ENCODE measurements around the gene COQ9.

- no peak for TF ChIP-seq POLR2A (IDR thresholded peaks at IDR 0.05)
- TF ChIP-seq CTCF (IDR thresholded peaks at IDR 0.05) = no peak
- no peak for TF ChIP-seq EP300 (IDR thresholded peaks at IDR 0.05)
These were observed 60.8 kb downstream of the COQ9 start for GRCh38 chr16:57508035-57508425.

Measured in tibial nerve (tissue), 4 donors.